HG03571 (cell line): ENCODE data around the gene IRF3.

Experiments used
- ATAC-seq: cut with Tn5 transposase; IDR thresholded peaks from one replicate; pipeline ENCODE4 v1.9.1; 2021; ENCODE audit not compliant: unreplicated experiment

Gene IRF3

GRCh38 chr19:49672131-49672919 lies 6.7 kb upstream of the IRF3 start:
- ATAC-seq: no peak

- ATAC-seq: no peak
Observed at GRCh38 chr19:49669516-49669915, 3.9 kb upstream of the IRF3 start.

GRCh38 chr19:49667473-49667872 lies 1.8 kb upstream of the IRF3 start:
- ATAC-seq: no peak

- ATAC-seq: no peak
Observed at GRCh38 chr19:49666120-49666444, 425 bp upstream of the IRF3 start.

GRCh38 chr19:49665036-49665350 lies 664 bp downstream of the IRF3 start:
- no peak for ATAC-seq

- ATAC-seq: no peak
Observed at GRCh38 chr19:49664171-49665035, 1.3 kb downstream of the IRF3 start.

- no peak for ATAC-seq
Observed at GRCh38 chr19:49663224-49663623, 2.4 kb downstream of the IRF3 start.

- no peak for ATAC-seq
Observed at GRCh38 chr19:49662011-49662410, 3.6 kb downstream of the IRF3 start.

- no peak for ATAC-seq
Observed at GRCh38 chr19:49660338-49660961, 5.2 kb downstream of the IRF3 start.

- no peak for ATAC-seq
Observed at GRCh38 chr19:49658566-49659442, 6.9 kb downstream of the IRF3 start.

GRCh38 chr19:49658139-49658517 lies 7.5 kb downstream of the IRF3 start:
- ATAC-seq: no peak

GRCh38 chr19:49657493-49658138 lies 8.0 kb downstream of the IRF3 start:
- no peak for ATAC-seq

GRCh38 chr19:49656456-49657109 lies 9.1 kb downstream of the IRF3 start:
- ATAC-seq: no peak

- ATAC-seq: no peak
Observed at GRCh38 chr19:49655570-49656455, 9.8 kb downstream of the IRF3 start.

GRCh38 chr19:49654581-49654980 lies 11.1 kb downstream of the IRF3 start:
- ATAC-seq: no peak

GRCh38 chr19:49653466-49653806 lies 12.2 kb downstream of the IRF3 start:
- no peak for ATAC-seq

GRCh38 chr19:49652551-49653465 lies 12.8 kb downstream of the IRF3 start:
- ATAC-seq: no peak
